SK-N-SH (cell line): ENCODE measurements around the gene ARMH3.

Source experiments
- EZH2phosphoT487 ChIP-seq: fragments of 200-600 bp; sonication (generic); IDR thresholded peaks from 2 replicates; pipeline ENCODE4 v1.6.1; 2017; ENCODE audit warnings: low read depth, mixed run types, mild to moderate bottlenecking, antibody characterized with exemption, moderate library complexity, borderline replicate concordance
- GABPA ChIP-seq: IDR thresholded peaks from 2 replicates; pipeline ENCODE4 v1.4.0; 2012; ENCODE audit warnings: low read depth, mild to moderate bottlenecking
- POLR2AphosphoS5 ChIP-seq: IDR thresholded peaks from 2 replicates; pipeline ENCODE4 v1.6.1; 2012; ENCODE audit warnings: low read depth, low read length
- RFX5 ChIP-seq: IDR thresholded peaks from 2 replicates; pipeline ENCODE4 v1.6.1; 2012; ENCODE audit warnings: mild to moderate bottlenecking, improper control_type of control experiment, low read length
- SMC3 ChIP-seq: IDR thresholded peaks from 2 replicates; pipeline ENCODE4 v1.6.1; 2012; ENCODE audit warnings: low read depth, low read length, improper control_type of control experiment
- TAF1 ChIP-seq: IDR thresholded peaks from 2 replicates; pipeline ENCODE4 v1.6.1; 2012; ENCODE audit warnings: low read depth, mild to moderate bottlenecking, low read length, moderate library complexity, borderline replicate concordance
- TCF12 ChIP-seq: IDR thresholded peaks from 2 replicates; pipeline ENCODE4 v1.4.0; 2012
- TEAD4 ChIP-seq: IDR thresholded peaks from 2 replicates; pipeline ENCODE4 v1.4.0; 2012; ENCODE audit warnings: mild to moderate bottlenecking, borderline replicate concordance; ENCODE audit not compliant: insufficient read depth
- YY1 ChIP-seq: IDR thresholded peaks from 2 replicates; pipeline ENCODE4 v1.4.0; 2012; ENCODE audit warnings: low read depth, mild to moderate bottlenecking
- TF ChIP-seq, protein P1 (sequence below): fragments of 200-600 bp; sonication (generic); IDR thresholded peaks from 2 replicates; pipeline ENCODE4 v1.6.1; 2017; ENCODE audit warnings: antibody characterized with exemption, mild to moderate bottlenecking, moderate library complexity
- TF ChIP-seq, protein P2 (sequence below): IDR thresholded peaks from 2 replicates; pipeline ENCODE4 v1.4.0; 2012; ENCODE audit warnings: low read depth

- TF ChIP-seq, protein P1, sequence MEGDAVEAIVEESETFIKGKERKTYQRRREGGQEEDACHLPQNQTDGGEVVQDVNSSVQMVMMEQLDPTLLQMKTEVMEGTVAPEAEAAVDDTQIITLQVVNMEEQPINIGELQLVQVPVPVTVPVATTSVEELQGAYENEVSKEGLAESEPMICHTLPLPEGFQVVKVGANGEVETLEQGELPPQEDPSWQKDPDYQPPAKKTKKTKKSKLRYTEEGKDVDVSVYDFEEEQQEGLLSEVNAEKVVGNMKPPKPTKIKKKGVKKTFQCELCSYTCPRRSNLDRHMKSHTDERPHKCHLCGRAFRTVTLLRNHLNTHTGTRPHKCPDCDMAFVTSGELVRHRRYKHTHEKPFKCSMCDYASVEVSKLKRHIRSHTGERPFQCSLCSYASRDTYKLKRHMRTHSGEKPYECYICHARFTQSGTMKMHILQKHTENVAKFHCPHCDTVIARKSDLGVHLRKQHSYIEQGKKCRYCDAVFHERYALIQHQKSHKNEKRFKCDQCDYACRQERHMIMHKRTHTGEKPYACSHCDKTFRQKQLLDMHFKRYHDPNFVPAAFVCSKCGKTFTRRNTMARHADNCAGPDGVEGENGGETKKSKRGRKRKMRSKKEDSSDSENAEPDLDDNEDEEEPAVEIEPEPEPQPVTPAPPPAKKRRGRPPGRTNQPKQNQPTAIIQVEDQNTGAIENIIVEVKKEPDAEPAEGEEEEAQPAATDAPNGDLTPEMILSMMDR: no peak
- no peak for TF ChIP-seq TEAD4
- TF ChIP-seq TAF1: no peak
- no peak for TF ChIP-seq RFX5
- TF ChIP-seq GABPA: no peak
- TF ChIP-seq POLR2AphosphoS5: no peak
- TF ChIP-seq, protein P2, sequence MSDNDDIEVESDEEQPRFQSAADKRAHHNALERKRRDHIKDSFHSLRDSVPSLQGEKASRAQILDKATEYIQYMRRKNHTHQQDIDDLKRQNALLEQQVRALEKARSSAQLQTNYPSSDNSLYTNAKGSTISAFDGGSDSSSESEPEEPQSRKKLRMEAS: no peak
- no peak for TF ChIP-seq YY1
- no peak for TF ChIP-seq SMC3
- no peak for TF ChIP-seq EZH2phosphoT487
- no peak for TF ChIP-seq TCF12
These were observed 177.1 kb downstream of the ARMH3 start for GRCh38 chr10:101878869-101879268.
